Nephron (organoid): ENCODE data around the gene AP4S1.
"Not testable (repeated sequence)": the region's sequence is repeated elsewhere in the genome, so short reads cannot be mapped to it uniquely, and the experiment has no call there.

Experiments
- H3K27ac Mint-ChIP-seq, 3 experiments: 2 replicates each; pipeline ENCODE4 v1.8.0; 2020; ENCODE audit warnings: mixed read lengths in 3 of 3, mild to moderate bottlenecking in 2 of 3, moderate library complexity in 1 of 3
- H3K27me3 Mint-ChIP-seq: 2 replicates; pipeline ENCODE4 v1.8.0; 2021; ENCODE audit warnings: low read depth, mild to moderate bottlenecking, moderate library complexity, mixed read lengths
- H3K36me3 Mint-ChIP-seq: 2 replicates; pipeline ENCODE4 v1.8.0; 2020; ENCODE audit warnings: low read depth, mixed read lengths
- H3K4me1 Mint-ChIP-seq: 2 replicates; pipeline ENCODE4 v1.8.0; 2020; ENCODE audit warnings: mixed read lengths
- H3K4me3 Mint-ChIP-seq, 3 experiments: 2 replicates each; pipeline ENCODE4 v1.8.0; 2020; ENCODE audit warnings: mild to moderate bottlenecking in 3 of 3, mixed read lengths in 3 of 3, moderate library complexity in 2 of 3
- H3K9me3 Mint-ChIP-seq: 2 replicates; pipeline ENCODE4 v1.8.0; 2020; ENCODE audit warnings: mixed read lengths
- CTCF ChIP-seq, 3 experiments: fragments of 200-600 bp; sonication (generic); IDR thresholded peaks; one replicate each; pipeline ENCODE4 v1.5.0; 2021; ENCODE audit warnings: antibody characterized with exemption in 3 of 3; ENCODE audit not compliant: unreplicated experiment in 3 of 3

Gene AP4S1

GRCh38 chr14:31037709-31038221 lies 12.3 kb downstream of the AP4S1 start:
- Mint-ChIP-seq H3K4me3 (no peak overlapping the region), H3K27ac (no peak overlapping the region), H3K27me3 (no peaks in the 10 kb centered on the region), H3K36me3 (peaks cover 12% of the 10 kb centered on the region), H3K9me3 (no peaks in the 10 kb centered on the region), H3K4me1 (peaks cover 13% of the 10 kb centered on the region)
- no peak for TF ChIP-seq CTCF (IDR thresholded peaks at IDR 0.05; ENCODE audit: unreplicated experiment in 3 of 3)

GRCh38 chr14:31038521-31039166 lies 13.2 kb downstream of the AP4S1 start:
- Mint-ChIP-seq H3K27me3 (no peaks in the 10 kb centered on the region), H3K27ac (no peak overlapping the region), H3K4me1 (peaks cover 4% of the 10 kb centered on the region), H3K4me3 (no peak overlapping the region), H3K9me3 (no peaks in the 10 kb centered on the region), H3K36me3 (peaks cover 12% of the 10 kb centered on the region)
- TF ChIP-seq CTCF (IDR thresholded peaks at IDR 0.05; ENCODE audit: unreplicated experiment in 3 of 3) = no peak

- no peaks in the 10 kb centered on the region for H3K9me3 Mint-ChIP-seq
- H3K4me1 Mint-ChIP-seq = no peaks in the 10 kb centered on the region
- H3K27ac Mint-ChIP-seq = no peak overlapping the region
- H3K36me3 Mint-ChIP-seq = peaks cover 18% of the 10 kb centered on the region
- no peak for TF ChIP-seq CTCF (IDR thresholded peaks at IDR 0.05; ENCODE audit: unreplicated experiment in 3 of 3)
- H3K4me3 Mint-ChIP-seq = no peak overlapping the region
- no peaks in the 10 kb centered on the region for H3K27me3 Mint-ChIP-seq
These were observed 16.9 kb downstream of the AP4S1 start for GRCh38 chr14:31042300-31042699.

GRCh38 chr14:31042893-31043292 lies 17.4 kb downstream of the AP4S1 start:
- H3K4me3 Mint-ChIP-seq, H3K27me3 Mint-ChIP-seq, H3K27ac Mint-ChIP-seq, H3K4me1 Mint-ChIP-seq, H3K9me3 Mint-ChIP-seq: not testable (repeated sequence)
- H3K36me3 Mint-ChIP-seq = peaks cover 16% of the 10 kb centered on the region

GRCh38 chr14:31043379-31043778 lies 17.9 kb downstream of the AP4S1 start:
- H3K27ac Mint-ChIP-seq = no peak overlapping the region
- H3K36me3 Mint-ChIP-seq = peaks cover 11% of the 10 kb centered on the region
- H3K4me1 Mint-ChIP-seq = no peaks in the 10 kb centered on the region
- no peaks in the 10 kb centered on the region for H3K27me3 Mint-ChIP-seq
- TF ChIP-seq CTCF (IDR thresholded peaks at IDR 0.05; ENCODE audit: unreplicated experiment in 3 of 3) = no peak
- no peaks in the 10 kb centered on the region for H3K9me3 Mint-ChIP-seq
- H3K4me3 Mint-ChIP-seq = no peak overlapping the region

GRCh38 chr14:31045501-31046080 lies 20.1 kb downstream of the AP4S1 start:
- Mint-ChIP-seq H3K27ac (no peak overlapping the region), H3K9me3 (no peaks in the 10 kb centered on the region), H3K36me3 (peaks cover 10% of the 10 kb centered on the region), H3K4me3 (no peak overlapping the region), H3K27me3 (no peaks in the 10 kb centered on the region), H3K4me1 (no peaks in the 10 kb centered on the region)
- TF ChIP-seq CTCF (IDR thresholded peaks at IDR 0.05; ENCODE audit: unreplicated experiment in 3 of 3) = no peak
